K562 (cell line): Measurements from ENCODE around the gene C2CD4C. TPM values are rescaled to one million over a fixed set of nuclear protein-coding genes. Genes with fewer than 3 reads are reported as not detected.

Experiments
- ATAC-seq: fragments of 200-7000 bp; cut with Tn5 transposase; 3 replicates; pipeline ENCODE4 v1.9.1; 2020; ENCODE audit warnings: moderate library complexity
- BruUV-seq: library from RNA; stranded (reverse); fragments of 400-500 nt; replicated peaks from 2 replicates; lab custom pipeline; 2021; lab: Mats Ljungman, UMichigan
- CTCF ChIA-PET: fragments of 300-600 bp; formaldehyde crosslinking; extraction: SDS; loops from one replicate; lab custom pipeline; 2021; ENCODE audit warnings: low intra/inter-chr PET ratio; lab: Yijun Ruan, JAX
- POLR2A ChIA-PET: fragments of 300-600, 350-650 bp; sonication (Branson Sonifier 250); formaldehyde crosslinking; extraction: SDS; loops from one replicate; lab custom pipeline; 2021; ENCODE audit warnings: antibody characterized with exemption, inconsistent platforms; lab: Yijun Ruan, JAX
- DNase-seq, 4 experiments: peaks; one replicate each; pipeline versions ENCODE4 v3.0.0 to v3.0.0-alpha.2; 2011 to 2018; ENCODE audit warnings: low spot score in 3 of 4, mixed read lengths in 3 of 4; ENCODE audit errors: extremely low read depth in 1 of 4
- FAIRE-seq: peaks from 2 replicates; lab custom pipeline; 2011; peaks lifted over from hg19 to GRCh38; lab: Jason Lieb, UNC
- H2AFZ ChIP-seq: 2 replicates; pipeline ENCODE4 v1.6.0; 2011; ENCODE audit warnings: low read depth, low read length, control low read depth, inconsistent platforms
- H3K27ac ChIP-seq: fragments of 200-600 bp; 3 replicates; pipeline ENCODE4 v1.8.0; 2011; ENCODE audit warnings: low read depth, mild to moderate bottlenecking, control low read depth, inconsistent platforms, low read length, moderate library complexity, mixed read lengths; ENCODE audit errors: extremely low read depth
- H3K27me3 ChIP-seq, 2 experiments: fragments of 300-600 bp in 1 of 2; 2 replicates in 1 of 2; 3 replicates in 1 of 2; pipeline versions ENCODE4 v1.6.0 to v1.8.0; 2011; ENCODE audit warnings: inconsistent platforms in 2 of 2, low read length in 2 of 2, mild to moderate bottlenecking in 1 of 2, mixed read lengths in 1 of 2, moderate library complexity in 1 of 2; ENCODE audit not compliant: control insufficient read depth in 2 of 2, insufficient read depth in 2 of 2
- H3K36me3 ChIP-seq: fragments of 300-600 bp; 3 replicates; pipeline ENCODE4 v1.8.0; 2011; ENCODE audit warnings: mild to moderate bottlenecking, low read length, inconsistent platforms; ENCODE audit not compliant: control insufficient read depth, insufficient read depth
- H3K4me1 ChIP-seq, 2 experiments: fragments of 200-600 bp in 1 of 2; replicated peaks in 1 of 2; 2 replicates in 1 of 2; 3 replicates in 1 of 2; pipeline versions ENCODE4 v1.5.1 to v1.8.0; 2011; ENCODE audit warnings: inconsistent platforms in 2 of 2, low read length in 2 of 2, mild to moderate bottlenecking in 1 of 2, mixed read lengths in 1 of 2, moderate library complexity in 1 of 2; ENCODE audit not compliant: control insufficient read depth in 2 of 2, insufficient read depth in 2 of 2
- H3K4me2 ChIP-seq: 2 replicates; pipeline ENCODE4 v1.6.1; 2011; ENCODE audit warnings: low read length, control low read depth, inconsistent platforms, mixed read lengths; ENCODE audit not compliant: insufficient read depth
- H3K4me3 ChIP-seq: fragments of 200-600 bp; sonication (generic), shearing (Covaris generic); 2 replicates; pipeline ENCODE4 v1.5.1; 2016; ENCODE audit warnings: control low read depth, inconsistent platforms
- H3K79me2 ChIP-seq: fragments of 200-600 bp; 3 replicates; pipeline ENCODE4 v1.8.0; 2011; ENCODE audit warnings: low read length, inconsistent platforms; ENCODE audit not compliant: control insufficient read depth, insufficient read depth
- H3K9ac ChIP-seq, 2 experiments: 2 replicates each; pipeline versions ENCODE4 v1.6.0 to v1.6.1; 2011; ENCODE audit warnings: low read depth in 2 of 2, low read length in 2 of 2, control low read depth in 1 of 2, inconsistent platforms in 1 of 2, mild to moderate bottlenecking in 1 of 2, mixed read lengths in 1 of 2; ENCODE audit not compliant: insufficient read depth in 1 of 2
- H3K9me1 ChIP-seq: one replicate; pipeline ENCODE4 v1.6.0; 2011; ENCODE audit warnings: inconsistent platforms, mild to moderate bottlenecking, low read length, moderate library complexity; ENCODE audit not compliant: control insufficient read depth, insufficient read depth
- H3K9me3 ChIP-seq: replicated peaks from 2 replicates; pipeline ENCODE4 v1.5.1; 2011; ENCODE audit warnings: low read depth, low read length, inconsistent platforms; ENCODE audit not compliant: control insufficient read depth, insufficient read depth
- H4K20me1 ChIP-seq: replicated peaks from 2 replicates; pipeline ENCODE4 v1.6.1; 2011; ENCODE audit warnings: low read length, inconsistent platforms, mixed read lengths; ENCODE audit not compliant: control insufficient read depth, insufficient read depth
- BHLHE40 ChIP-seq: IDR thresholded peaks from 2 replicates; pipeline ENCODE4 v1.6.1; 2011; ENCODE audit warnings: low read length, improper control_type of control experiment
- KAT7 ChIP-seq: sonication (generic); formaldehyde crosslinking; IDR thresholded peaks from 2 replicates; pipeline ENCODE4 v1.8.0; 2022; ENCODE audit warnings: missing genetic modification reagents, mild to moderate bottlenecking, borderline replicate concordance
- LCOR ChIP-seq: sonication (generic); formaldehyde crosslinking; IDR thresholded peaks from 2 replicates; pipeline ENCODE4 v1.8.0; 2022; ENCODE audit warnings: mild to moderate bottlenecking, missing genetic modification reagents
- MLLT1 ChIP-seq, 2 experiments: fragments of 450-650 bp; IDR thresholded peaks; 2 replicates each; pipeline ENCODE4 v1.6.1; 2016
- NCOA1 ChIP-seq: fragments of 450-650 bp; IDR thresholded peaks from 2 replicates; pipeline ENCODE4 v1.6.1; 2016; ENCODE audit warnings: low read depth
- NR2C1 ChIP-seq, 2 experiments: fragments of 450-650 bp; IDR thresholded peaks; 2 replicates each; pipeline ENCODE4 v1.6.1; 2017; ENCODE audit warnings: mild to moderate bottlenecking in 2 of 2, antibody characterized with exemption in 1 of 2, inconsistent platforms in 1 of 2, missing compliant biosample characterization in 1 of 2, missing genetic modification characterization in 1 of 2
- RFX5 ChIP-seq: IDR thresholded peaks from 2 replicates; pipeline ENCODE4 v1.6.1; 2011; ENCODE audit warnings: low read depth, mild to moderate bottlenecking, improper control_type of control experiment, low read length
- TAF7 ChIP-seq: fragments of 450-650 bp; IDR thresholded peaks from 2 replicates; pipeline ENCODE4 v1.6.1; 2016; ENCODE audit warnings: missing genetic modification characterization, missing compliant biosample characterization
- VEZF1 ChIP-seq: fragments of 200-800 bp; sonication (Bioruptor generic); IDR thresholded peaks from 2 replicates; pipeline ENCODE4 v1.6.1; 2017; ENCODE audit warnings: missing genetic modification characterization, missing compliant biosample characterization
- ZNF263 ChIP-seq: sonication (generic); formaldehyde crosslinking; IDR thresholded peaks from 2 replicates; pipeline ENCODE4 v1.8.0; 2022; ENCODE audit warnings: mild to moderate bottlenecking, missing genetic modification reagents, borderline replicate concordance
- ZNF354B ChIP-seq: fragments of 250-450 bp; sonication (Bioruptor Pico); IDR thresholded peaks from 2 replicates; pipeline ENCODE4 v1.4.0; 2020
- ZNF589 ChIP-seq: fragments of 200-800 bp; sonication (Bioruptor generic); IDR thresholded peaks from 2 replicates; pipeline ENCODE4 v1.6.1; 2016; ENCODE audit warnings: low read depth, missing genetic modification characterization, missing compliant biosample characterization
- WGBS: fragments of 100-300 bp; shearing (Covaris generic); methylation state at CpG from one replicate; pipeline ENCODE4 v1.1.6; 2016; ENCODE audit warnings: low coverage, mixed read lengths; ENCODE audit not compliant: insufficient coverage; ENCODE audit errors: missing lambda C conversion rate; 5-methylcytosine and 5-hydroxymethylcytosine counted together
- in situ Hi-C: fragments of 300-500 bp; cut with MboI; formaldehyde crosslinking; loops from 4 replicates; pipeline ENCODE4 v1.15.0; 2018; ENCODE audit warnings: inconsistent platforms, mixed read lengths
- intact Hi-C: fragments of 100-400 bp; cut with micrococcal nuclease; formaldehyde crosslinking; loops from 2 replicates; pipeline ENCODE4 v1.14.2; 2022
- polyA plus RNA-seq, 8 experiments: library from polyadenylated mRNA; depleted of rRNA in 4 of 8; stranded (reverse) in 5 of 8; unstranded in 3 of 8; fragments of >200 nt; fragmentation: Nextera tagmentation in 2 of 8; fragmentation: Illumina TruSeq in 1 of 8; extraction: Ambion mirVana in 2 of 8; extraction: Trizol in 1 of 8; gene quantifications; 2 replicates each; pipeline versions ENCODE4 v1.2.1 to v1.2.3, GENCODE V29; 2011 to 2014; ENCODE audit warnings: inconsistent platforms in 1 of 8, missing spikeins in 1 of 8
- total RNA-seq, 7 experiments: library from RNA; depleted of rRNA in 6 of 7; stranded (reverse); fragments of >200 nt in 6 of 7; fragmentation: Illumina TruSeq in 2 of 7; extraction: Trizol in 2 of 7; gene quantifications; 2 replicates each; pipeline versions ENCODE4 v1.2.1 to v1.2.3, GENCODE V29; 2011 to 2021; ENCODE audit warnings: low replicate concordance in 1 of 7
- TF ChIP-seq, protein P1 (sequence below): IDR thresholded peaks from 3 replicates; pipeline ENCODE4 v1.6.1; 2011; ENCODE audit warnings: borderline replicate concordance, mild to moderate bottlenecking, moderate library complexity; ENCODE audit not compliant: insufficient read length; ENCODE audit errors: extremely low read depth

C2CD4C gene
- total and polyA plus RNA-seq, 9 of the 15 experiments (the other 6 are each of a cell fraction or from before 2014, with no cell fraction given) = 0.01 to 0.07 TPM; not detected in 7

DNA sequence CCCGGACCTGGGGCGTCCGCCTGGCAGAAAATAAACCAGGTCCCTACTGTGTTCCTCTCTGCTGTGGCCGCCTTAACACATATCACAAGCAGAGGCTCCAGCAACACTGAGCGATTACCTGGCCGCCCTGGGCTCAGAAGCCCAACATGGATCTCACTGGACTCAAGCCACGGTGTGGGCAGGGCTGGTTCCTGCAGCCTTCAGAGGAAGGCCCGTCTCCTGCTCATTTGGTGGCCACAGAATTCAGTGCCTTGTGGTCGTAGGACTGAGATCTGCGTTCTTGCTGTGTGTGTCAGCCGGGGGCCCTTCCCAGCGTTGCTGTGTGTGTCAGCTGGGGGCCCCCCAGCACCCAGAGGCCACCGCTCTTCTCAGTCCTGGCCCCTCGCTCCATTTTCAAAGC is 30.2 kb downstream of the C2CD4C start:
- BruUV-seq = no TSS peak
- 24% methylated on average over 14 of the region's 14 CpGs for WGBS
- Histone ChIP-seq H3K4me1 (peaks cover 5 to 42% of the 10 kb centered on the region in 2 experiments; a peak in 4 of 5 replicates), H3K36me3 (no peaks in the 10 kb centered on the region), H2AFZ (no peak overlapping the region), H3K27ac (no peak overlapping the region), H3K4me3 (no peak overlapping the region), H3K27me3 (peaks cover 26 to 53% of the 10 kb centered on the region in 2 experiments), H3K9me1 (no peaks in the 10 kb centered on the region), H3K9ac (no peak overlapping the region), H3K79me2 (no peaks in the 10 kb centered on the region), H3K9me3 (no peaks in the 10 kb centered on the region), H4K20me1 (no peaks in the 10 kb centered on the region; the same call in 1 of the 2 replicates), H3K4me2 (no peak overlapping the region)
- TF ChIP-seq MLLT1 (IDR thresholded peaks at IDR 0.05) (no peak), VEZF1 (no peak), RFX5 (no peak), BHLHE40 (no peak), LCOR (CRISPR knock-in tag) (no peak), TAF7 (tag) (no peak), NCOA1 (no peak), ZNF354B (CRISPR knock-in tag) (no peak), NR2C1 (IDR thresholded peaks at IDR 0.05) (no peak), NR2C1 (tag; IDR thresholded peaks at IDR 0.05) (no peak), ZNF263 (CRISPR knock-in tag) (no peak), ZNF589 (CRISPR knock-in tag) (no peak), KAT7 (CRISPR knock-in tag) (no peak)
- TF ChIP-seq, protein P1, sequence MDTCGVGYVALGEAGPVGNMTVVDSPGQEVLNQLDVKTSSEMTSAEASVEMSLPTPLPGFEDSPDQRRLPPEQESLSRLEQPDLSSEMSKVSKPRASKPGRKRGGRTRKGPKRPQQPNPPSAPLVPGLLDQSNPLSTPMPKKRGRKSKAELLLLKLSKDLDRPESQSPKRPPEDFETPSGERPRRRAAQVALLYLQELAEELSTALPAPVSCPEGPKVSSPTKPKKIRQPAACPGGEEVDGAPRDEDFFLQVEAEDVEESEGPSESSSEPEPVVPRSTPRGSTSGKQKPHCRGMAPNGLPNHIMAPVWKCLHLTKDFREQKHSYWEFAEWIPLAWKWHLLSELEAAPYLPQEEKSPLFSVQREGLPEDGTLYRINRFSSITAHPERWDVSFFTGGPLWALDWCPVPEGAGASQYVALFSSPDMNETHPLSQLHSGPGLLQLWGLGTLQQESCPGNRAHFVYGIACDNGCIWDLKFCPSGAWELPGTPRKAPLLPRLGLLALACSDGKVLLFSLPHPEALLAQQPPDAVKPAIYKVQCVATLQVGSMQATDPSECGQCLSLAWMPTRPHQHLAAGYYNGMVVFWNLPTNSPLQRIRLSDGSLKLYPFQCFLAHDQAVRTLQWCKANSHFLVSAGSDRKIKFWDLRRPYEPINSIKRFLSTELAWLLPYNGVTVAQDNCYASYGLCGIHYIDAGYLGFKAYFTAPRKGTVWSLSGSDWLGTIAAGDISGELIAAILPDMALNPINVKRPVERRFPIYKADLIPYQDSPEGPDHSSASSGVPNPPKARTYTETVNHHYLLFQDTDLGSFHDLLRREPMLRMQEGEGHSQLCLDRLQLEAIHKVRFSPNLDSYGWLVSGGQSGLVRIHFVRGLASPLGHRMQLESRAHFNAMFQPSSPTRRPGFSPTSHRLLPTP = no peak
- intact Hi-C loops = no loop called here
- ChIA-PET POLR2A (interaction anchor here (0.6 kb wide), 1 partner anchor 15 kb away, joined by 3 read pairs; no protein-coding TSS in a partner anchor), CTCF (no interaction called here)
- FAIRE-seq (no peak), ATAC-seq (peak; percentile 61; the same call in 2 of the 3 replicates), DNase-seq (no peak)
- in situ Hi-C loops = no loop called here
